Thyroid gland (tissue), 4 donors: ENCODE results near the gene PATZ1.

ENCODE experiments used
- CTCF ChIP-seq, 6 experiments: fragments of 200-600 bp in 3 of 6; fragments of 450-650 bp in 3 of 6; sonication (generic) in 3 of 6; IDR thresholded peaks; one replicate each; pipeline ENCODE4 v1.5.1; 2016 to 2019; ENCODE audit warnings: antibody characterized with exemption in 6 of 6, mild to moderate bottlenecking in 2 of 6, inconsistent platforms in 1 of 6, moderate library complexity in 1 of 6
- POLR2A ChIP-seq, 2 donors: fragments of 450-650 bp; IDR thresholded peaks; one replicate each; pipeline ENCODE4 v1.6.1; 2017; ENCODE audit warnings: antibody characterized with exemption in 2 of 2, mild to moderate bottlenecking in 2 of 2, moderate library complexity in 1 of 2

GRCh38 chr22:31350410-31350863 lies 4.3 kb upstream of the PATZ1 start:
- TF ChIP-seq CTCF (IDR thresholded peaks at IDR 0.05) (no peak), POLR2A (IDR thresholded peaks at IDR 0.05) (no peak)
